K562 (cell line): ENCODE measurements around the gene IL27RA. TPM values are rescaled to one million over a fixed set of nuclear protein-coding genes. Genes with fewer than 3 reads are reported as not detected.

Experiments used
- ATAC-seq: fragments of 200-7000 bp; cut with Tn5 transposase; 3 replicates; pipeline ENCODE4 v1.9.1; 2020; ENCODE audit warnings: moderate library complexity
- BruUV-seq: library from RNA; stranded (reverse); fragments of 400-500 nt; replicated peaks from 2 replicates; lab custom pipeline; 2021; lab: Mats Ljungman, UMichigan
- CTCF ChIA-PET: fragments of 300-600 bp; formaldehyde crosslinking; extraction: SDS; loops from one replicate; lab custom pipeline; 2021; ENCODE audit warnings: low intra/inter-chr PET ratio; lab: Yijun Ruan, JAX
- POLR2A ChIA-PET: fragments of 300-600, 350-650 bp; sonication (Branson Sonifier 250); formaldehyde crosslinking; extraction: SDS; loops from one replicate; lab custom pipeline; 2021; ENCODE audit warnings: antibody characterized with exemption, inconsistent platforms; lab: Yijun Ruan, JAX
- DNase-seq, 4 experiments: peaks; one replicate each; pipeline versions ENCODE4 v3.0.0 to v3.0.0-alpha.2; 2011 to 2018; ENCODE audit warnings: low spot score in 3 of 4, mixed read lengths in 3 of 4; ENCODE audit errors: extremely low read depth in 1 of 4
- FAIRE-seq: peaks from 2 replicates; lab custom pipeline; 2011; peaks lifted over from hg19 to GRCh38; lab: Jason Lieb, UNC
- H2AFZ ChIP-seq: 2 replicates; pipeline ENCODE4 v1.6.0; 2011; ENCODE audit warnings: low read depth, low read length, control low read depth, inconsistent platforms
- H3K27ac ChIP-seq: fragments of 200-600 bp; 3 replicates; pipeline ENCODE4 v1.8.0; 2011; ENCODE audit warnings: low read depth, mild to moderate bottlenecking, control low read depth, inconsistent platforms, low read length, moderate library complexity, mixed read lengths; ENCODE audit errors: extremely low read depth
- H3K27me3 ChIP-seq, 2 experiments: fragments of 300-600 bp in 1 of 2; 2 replicates in 1 of 2; 3 replicates in 1 of 2; pipeline versions ENCODE4 v1.6.0 to v1.8.0; 2011; ENCODE audit warnings: inconsistent platforms in 2 of 2, low read length in 2 of 2, mild to moderate bottlenecking in 1 of 2, mixed read lengths in 1 of 2, moderate library complexity in 1 of 2; ENCODE audit not compliant: control insufficient read depth in 2 of 2, insufficient read depth in 2 of 2
- H3K36me3 ChIP-seq: fragments of 300-600 bp; 3 replicates; pipeline ENCODE4 v1.8.0; 2011; ENCODE audit warnings: mild to moderate bottlenecking, low read length, inconsistent platforms; ENCODE audit not compliant: control insufficient read depth, insufficient read depth
- H3K4me1 ChIP-seq, 2 experiments: fragments of 200-600 bp in 1 of 2; replicated peaks in 1 of 2; 2 replicates in 1 of 2; 3 replicates in 1 of 2; pipeline versions ENCODE4 v1.5.1 to v1.8.0; 2011; ENCODE audit warnings: inconsistent platforms in 2 of 2, low read length in 2 of 2, mild to moderate bottlenecking in 1 of 2, mixed read lengths in 1 of 2, moderate library complexity in 1 of 2; ENCODE audit not compliant: control insufficient read depth in 2 of 2, insufficient read depth in 2 of 2
- H3K4me2 ChIP-seq: 2 replicates; pipeline ENCODE4 v1.6.1; 2011; ENCODE audit warnings: low read length, control low read depth, inconsistent platforms, mixed read lengths; ENCODE audit not compliant: insufficient read depth
- H3K4me3 ChIP-seq: fragments of 200-600 bp; sonication (generic), shearing (Covaris generic); 2 replicates; pipeline ENCODE4 v1.5.1; 2016; ENCODE audit warnings: control low read depth, inconsistent platforms
- H3K79me2 ChIP-seq: fragments of 200-600 bp; 3 replicates; pipeline ENCODE4 v1.8.0; 2011; ENCODE audit warnings: low read length, inconsistent platforms; ENCODE audit not compliant: control insufficient read depth, insufficient read depth
- H3K9ac ChIP-seq, 2 experiments: 2 replicates each; pipeline versions ENCODE4 v1.6.0 to v1.6.1; 2011; ENCODE audit warnings: low read depth in 2 of 2, low read length in 2 of 2, control low read depth in 1 of 2, inconsistent platforms in 1 of 2, mild to moderate bottlenecking in 1 of 2, mixed read lengths in 1 of 2; ENCODE audit not compliant: insufficient read depth in 1 of 2
- H3K9me1 ChIP-seq: one replicate; pipeline ENCODE4 v1.6.0; 2011; ENCODE audit warnings: inconsistent platforms, mild to moderate bottlenecking, low read length, moderate library complexity; ENCODE audit not compliant: control insufficient read depth, insufficient read depth
- H3K9me3 ChIP-seq: replicated peaks from 2 replicates; pipeline ENCODE4 v1.5.1; 2011; ENCODE audit warnings: low read depth, low read length, inconsistent platforms; ENCODE audit not compliant: control insufficient read depth, insufficient read depth
- H4K20me1 ChIP-seq: replicated peaks from 2 replicates; pipeline ENCODE4 v1.6.1; 2011; ENCODE audit warnings: low read length, inconsistent platforms, mixed read lengths; ENCODE audit not compliant: control insufficient read depth, insufficient read depth
- ETV6 ChIP-seq, 3 experiments: fragments of 150-350 bp in 1 of 3; sonication (generic) in 1 of 3; formaldehyde crosslinking in 1 of 3; IDR thresholded peaks; 2 replicates each; pipeline versions ENCODE4 v1.6.1 to v1.8.0; 2014 to 2022; ENCODE audit warnings: borderline replicate concordance in 2 of 3, low read depth in 2 of 3, antibody characterized with exemption in 1 of 3, low read length in 1 of 3, mild to moderate bottlenecking in 1 of 3, missing genetic modification reagents in 1 of 3
- MLLT1 ChIP-seq, 2 experiments: fragments of 450-650 bp; IDR thresholded peaks; 2 replicates each; pipeline ENCODE4 v1.6.1; 2016
- WGBS: fragments of 100-300 bp; shearing (Covaris generic); methylation state at CpG from one replicate; pipeline ENCODE4 v1.1.6; 2016; ENCODE audit warnings: low coverage, mixed read lengths; ENCODE audit not compliant: insufficient coverage; ENCODE audit errors: missing lambda C conversion rate; 5-methylcytosine and 5-hydroxymethylcytosine counted together
- in situ Hi-C: fragments of 300-500 bp; cut with MboI; formaldehyde crosslinking; loops from 4 replicates; pipeline ENCODE4 v1.15.0; 2018; ENCODE audit warnings: inconsistent platforms, mixed read lengths
- intact Hi-C: fragments of 100-400 bp; cut with micrococcal nuclease; formaldehyde crosslinking; loops from 2 replicates; pipeline ENCODE4 v1.14.2; 2022
- polyA plus RNA-seq, 8 experiments: library from polyadenylated mRNA; depleted of rRNA in 4 of 8; stranded (reverse) in 5 of 8; unstranded in 3 of 8; fragments of >200 nt; fragmentation: Nextera tagmentation in 2 of 8; fragmentation: Illumina TruSeq in 1 of 8; extraction: Ambion mirVana in 2 of 8; extraction: Trizol in 1 of 8; gene quantifications; 2 replicates each; pipeline versions ENCODE4 v1.2.1 to v1.2.3, GENCODE V29; 2011 to 2014; ENCODE audit warnings: inconsistent platforms in 1 of 8, missing spikeins in 1 of 8
- total RNA-seq, 7 experiments: library from RNA; depleted of rRNA in 6 of 7; stranded (reverse); fragments of >200 nt in 6 of 7; fragmentation: Illumina TruSeq in 2 of 7; extraction: Trizol in 2 of 7; gene quantifications; 2 replicates each; pipeline versions ENCODE4 v1.2.1 to v1.2.3, GENCODE V29; 2011 to 2021; ENCODE audit warnings: low replicate concordance in 1 of 7
- TF ChIP-seq, protein P1 (sequence below): fragments of 250-450 bp; sonication (Bioruptor Pico); IDR thresholded peaks from 2 replicates; pipeline ENCODE4 v1.8.0; 2022; ENCODE audit warnings: moderate library complexity, mild to moderate bottlenecking, inconsistent platforms

The IL27RA gene
- total and polyA plus RNA-seq, 9 of the 15 experiments (the other 6 are each of a cell fraction or from before 2014, with no cell fraction given): 1.9 to 15.9 (median 12.0) TPM

DNA sequence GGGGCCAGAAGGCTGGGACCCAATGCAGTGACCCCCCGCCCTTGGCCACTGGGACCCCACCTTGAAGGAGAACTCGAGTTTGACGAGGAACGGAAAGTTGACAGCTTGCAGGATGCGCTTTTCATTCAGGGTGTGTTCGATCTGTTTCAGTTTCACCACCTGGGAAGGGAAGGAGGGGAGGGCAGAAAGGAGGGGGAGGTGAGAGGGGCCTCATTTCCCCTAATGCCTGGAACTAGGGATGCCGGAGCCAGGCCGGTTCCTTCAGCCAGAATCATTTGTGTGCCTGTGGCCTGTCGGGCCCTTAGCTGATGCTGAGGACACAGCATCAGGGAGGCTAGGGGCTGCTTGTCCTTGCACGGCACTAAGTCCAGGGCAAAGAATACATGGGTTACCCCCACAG lies 71.2 kb downstream of the IL27RA start:
- TF ChIP-seq MLLT1 (IDR thresholded peaks at IDR 0.05) (no peak), ETV6 (IDR thresholded peaks at IDR 0.05; ENCODE audit: borderline replicate concordance in 1 of 2, low read depth in 2 of 2, low read length in 1 of 2) (no peak), ETV6 (CRISPR knock-in tag; IDR thresholded peaks at IDR 0.05; ENCODE audit: borderline replicate concordance) (no peak)
- TF ChIP-seq, protein P1, sequence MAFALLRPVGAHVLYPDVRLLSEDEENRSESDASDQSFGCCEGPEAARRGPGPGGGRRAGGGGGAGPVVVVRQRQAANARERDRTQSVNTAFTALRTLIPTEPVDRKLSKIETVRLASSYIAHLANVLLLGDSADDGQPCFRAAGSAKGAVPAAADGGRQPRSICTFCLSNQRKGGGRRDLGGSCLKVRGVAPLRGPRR (CRISPR knock-in tag): no peak
- ChIA-PET CTCF (no interaction called here), POLR2A (no interaction called here)
- intact Hi-C loops: no loop called here
- Histone ChIP-seq H3K4me3 (no peak overlapping the region), H3K79me2 (no peaks in the 10 kb centered on the region), H3K27ac (no peak overlapping the region), H3K9me3 (no peaks in the 10 kb centered on the region), H3K4me2 (no peak overlapping the region), H3K36me3 (peaks cover 32% of the 10 kb centered on the region; the same call in 2 of the 3 replicates), H3K9ac (no peak overlapping the region), H3K27me3 (no peaks in the 10 kb centered on the region), H3K4me1 (peaks cover 0 to 2% of the 10 kb centered on the region in 2 experiments; a peak in 1 of 5 replicates), H3K9me1 (no peaks in the 10 kb centered on the region), H2AFZ (no peak overlapping the region), H4K20me1 (no peaks in the 10 kb centered on the region)
- in situ Hi-C loops: no loop called here
- DNase-seq (no peak), FAIRE-seq (no peak), ATAC-seq (no peak)
- WGBS: 86% methylated on average over 10 of the region's 10 CpGs
- BruUV-seq: no TSS peak

Other genes starting within 250 kb of the IL27RA start
Only the 7 nearest of the 15 such genes appear.
- 37.0 and 39.4 TPM in 2 replicates for gene DCAF15, start 79.3 kb upstream of the IL27RA start, total RNA-seq (2014; rRNA removed)
- gene DCAF15, start 79.3 kb upstream of the IL27RA start, total RNA-seq (2014; rRNA removed; fragmentation: Illumina TruSeq; extraction: Trizol): 10.4 and 13.6 TPM in 2 replicates
- 22.5 and 24.0 TPM in 2 replicates for gene DCAF15, start 79.3 kb upstream of the IL27RA start, total RNA-seq (2015; rRNA removed; fragmentation: Illumina TruSeq; extraction: Trizol)
- gene DCAF15, start 79.3 kb upstream of the IL27RA start, total RNA-seq (2021): 63.2 and 68.5 TPM in 2 replicates
- gene DCAF15, start 79.3 kb upstream of the IL27RA start, polyA plus RNA-seq (2011; rRNA removed): 27.7 and 46.8 TPM in 2 replicates
- 31.0 and 55.5 TPM in 2 replicates for gene DCAF15, start 79.3 kb upstream of the IL27RA start, polyA plus RNA-seq (2014; fragmentation: Illumina TruSeq; extraction: Trizol)
- under 1 TPM; 0.17 to 0.56 TPM for gene DCAF15, start 79.3 kb upstream of the IL27RA start, polyA plus RNA-seq (2014; fragmentation: Nextera tagmentation; extraction: Ambion mirVana)
- gene DCAF15, start 79.3 kb upstream of the IL27RA start, polyA plus RNA-seq (2014; rRNA removed): 52.5 and 56.2 TPM in 2 replicates
- gene RFX1, start 25.4 kb upstream of the IL27RA start, total RNA-seq (2014; rRNA removed): 3.1 and 4.0 TPM in 2 replicates
- gene RFX1, start 25.4 kb upstream of the IL27RA start, total RNA-seq (2014; rRNA removed; fragmentation: Illumina TruSeq; extraction: Trizol): 0.22 and 0.40 TPM in 2 replicates
- 1.2 and 1.4 TPM in 2 replicates for gene RFX1, start 25.4 kb upstream of the IL27RA start, total RNA-seq (2015; rRNA removed; fragmentation: Illumina TruSeq; extraction: Trizol)
- 17.9 and 19.3 TPM in 2 replicates for gene RFX1, start 25.4 kb upstream of the IL27RA start, total RNA-seq (2021)
- 0.95 and 1.4 TPM in 2 replicates for gene RFX1, start 25.4 kb upstream of the IL27RA start, polyA plus RNA-seq (2011; rRNA removed)
- gene RFX1, start 25.4 kb upstream of the IL27RA start, polyA plus RNA-seq (2014; fragmentation: Illumina TruSeq; extraction: Trizol): 1.7 and 4.7 TPM in 2 replicates
- under 1 TPM; 0.14 to 0.25 TPM for gene RFX1, start 25.4 kb upstream of the IL27RA start, polyA plus RNA-seq (2014; fragmentation: Nextera tagmentation; extraction: Ambion mirVana)
- gene RFX1, start 25.4 kb upstream of the IL27RA start, polyA plus RNA-seq (2014; rRNA removed): 3.8 and 4.8 TPM in 2 replicates
- gene RLN3, start 3.6 kb upstream of the IL27RA start, total RNA-seq (2014; rRNA removed): 1.1 TPM in 1 of 2 replicates, not detected in the other
- gene RLN3, start 3.6 kb upstream of the IL27RA start, total RNA-seq (2014; rRNA removed; fragmentation: Illumina TruSeq; extraction: Trizol): not detected in 2 replicates
- gene RLN3, start 3.6 kb upstream of the IL27RA start, total RNA-seq (2015; rRNA removed; fragmentation: Illumina TruSeq; extraction: Trizol): not detected in 2 replicates
- 0.31 TPM in 1 of 2 replicates, not detected in the other for gene RLN3, start 3.6 kb upstream of the IL27RA start, total RNA-seq (2021)
- 0.71 TPM in 1 of 2 replicates, not detected in the other for gene RLN3, start 3.6 kb upstream of the IL27RA start, polyA plus RNA-seq (2011; rRNA removed)
- not detected in 2 replicates for gene RLN3, start 3.6 kb upstream of the IL27RA start, polyA plus RNA-seq (2014; fragmentation: Illumina TruSeq; extraction: Trizol)
- gene RLN3, start 3.6 kb upstream of the IL27RA start, polyA plus RNA-seq (2014; fragmentation: Nextera tagmentation; extraction: Ambion mirVana): not detected
- 0.38 and 1.2 TPM in 2 replicates for gene RLN3, start 3.6 kb upstream of the IL27RA start, polyA plus RNA-seq (2014; rRNA removed)
- gene PALM3, start 30.3 kb downstream of the IL27RA start, total RNA-seq (2014; rRNA removed): 8.2 and 8.9 TPM in 2 replicates
- gene PALM3, start 30.3 kb downstream of the IL27RA start, total RNA-seq (2014; rRNA removed; fragmentation: Illumina TruSeq; extraction: Trizol): 2.5 and 2.8 TPM in 2 replicates
- 3.3 and 3.7 TPM in 2 replicates for gene PALM3, start 30.3 kb downstream of the IL27RA start, total RNA-seq (2015; rRNA removed; fragmentation: Illumina TruSeq; extraction: Trizol)
- 7.6 and 9.3 TPM in 2 replicates for gene PALM3, start 30.3 kb downstream of the IL27RA start, total RNA-seq (2021)
- gene PALM3, start 30.3 kb downstream of the IL27RA start, polyA plus RNA-seq (2011; rRNA removed): 2.3 and 2.9 TPM in 2 replicates
- 7.4 and 10.8 TPM in 2 replicates for gene PALM3, start 30.3 kb downstream of the IL27RA start, polyA plus RNA-seq (2014; fragmentation: Illumina TruSeq; extraction: Trizol)
- gene PALM3, start 30.3 kb downstream of the IL27RA start, polyA plus RNA-seq (2014; fragmentation: Nextera tagmentation; extraction: Ambion mirVana): under 1 TPM; 0.07 to 0.29 TPM
- 8.9 and 12.1 TPM in 2 replicates for gene PALM3, start 30.3 kb downstream of the IL27RA start, polyA plus RNA-seq (2014; rRNA removed)
- gene MISP3, start 41.0 kb downstream of the IL27RA start, total RNA-seq (2014; rRNA removed): 3.1 and 3.9 TPM in 2 replicates
- gene MISP3, start 41.0 kb downstream of the IL27RA start, total RNA-seq (2014; rRNA removed; fragmentation: Illumina TruSeq; extraction: Trizol): 0.69 and 0.73 TPM in 2 replicates
- gene MISP3, start 41.0 kb downstream of the IL27RA start, total RNA-seq (2015; rRNA removed; fragmentation: Illumina TruSeq; extraction: Trizol): 1.6 and 1.9 TPM in 2 replicates
- 1.9 and 2.9 TPM in 2 replicates for gene MISP3, start 41.0 kb downstream of the IL27RA start, total RNA-seq (2021)
- gene MISP3, start 41.0 kb downstream of the IL27RA start, polyA plus RNA-seq (2011; rRNA removed): 1.2 and 2.1 TPM in 2 replicates
- gene MISP3, start 41.0 kb downstream of the IL27RA start, polyA plus RNA-seq (2014; fragmentation: Illumina TruSeq; extraction: Trizol): 2.6 and 3.2 TPM in 2 replicates
- under 1 TPM; 0.25 to 0.37 TPM for gene MISP3, start 41.0 kb downstream of the IL27RA start, polyA plus RNA-seq (2014; fragmentation: Nextera tagmentation; extraction: Ambion mirVana)
- gene MISP3, start 41.0 kb downstream of the IL27RA start, polyA plus RNA-seq (2014; rRNA removed): 5.4 and 5.6 TPM in 2 replicates
- gene C19orf67, start 54.0 kb downstream of the IL27RA start, total RNA-seq (2014; rRNA removed): 0.45 and 1.5 TPM in 2 replicates
- gene C19orf67, start 54.0 kb downstream of the IL27RA start, total RNA-seq (2014; rRNA removed; fragmentation: Illumina TruSeq; extraction: Trizol): 0.35 TPM in 1 of 2 replicates, not detected in the other
- gene C19orf67, start 54.0 kb downstream of the IL27RA start, total RNA-seq (2015; rRNA removed; fragmentation: Illumina TruSeq; extraction: Trizol): 0.29 and 0.53 TPM in 2 replicates
- gene C19orf67, start 54.0 kb downstream of the IL27RA start, total RNA-seq (2021): 1.1 and 2.1 TPM in 2 replicates
- gene C19orf67, start 54.0 kb downstream of the IL27RA start, polyA plus RNA-seq (2011; rRNA removed): 0.39 and 0.56 TPM in 2 replicates
- gene C19orf67, start 54.0 kb downstream of the IL27RA start, polyA plus RNA-seq (2014; fragmentation: Illumina TruSeq; extraction: Trizol): 0.28 and 0.39 TPM in 2 replicates
- not detected for gene C19orf67, start 54.0 kb downstream of the IL27RA start, polyA plus RNA-seq (2014; fragmentation: Nextera tagmentation; extraction: Ambion mirVana)
- gene C19orf67, start 54.0 kb downstream of the IL27RA start, polyA plus RNA-seq (2014; rRNA removed): 1.8 TPM in 1 of 2 replicates, not detected in the other
- gene SAMD1, start 59.0 kb downstream of the IL27RA start, total RNA-seq (2014; rRNA removed): 65.4 and 71.9 TPM in 2 replicates
- 15.4 and 16.0 TPM in 2 replicates for gene SAMD1, start 59.0 kb downstream of the IL27RA start, total RNA-seq (2014; rRNA removed; fragmentation: Illumina TruSeq; extraction: Trizol)
- 43.5 and 51.7 TPM in 2 replicates for gene SAMD1, start 59.0 kb downstream of the IL27RA start, total RNA-seq (2015; rRNA removed; fragmentation: Illumina TruSeq; extraction: Trizol)
- gene SAMD1, start 59.0 kb downstream of the IL27RA start, total RNA-seq (2021): 85.9 and 96.0 TPM in 2 replicates
- 14.3 and 14.8 TPM in 2 replicates for gene SAMD1, start 59.0 kb downstream of the IL27RA start, polyA plus RNA-seq (2011; rRNA removed)
- 45.7 and 48.9 TPM in 2 replicates for gene SAMD1, start 59.0 kb downstream of the IL27RA start, polyA plus RNA-seq (2014; fragmentation: Illumina TruSeq; extraction: Trizol)
- gene SAMD1, start 59.0 kb downstream of the IL27RA start, polyA plus RNA-seq (2014; fragmentation: Nextera tagmentation; extraction: Ambion mirVana): 1 to 10 TPM; 2.9 to 3.1 TPM
- gene SAMD1, start 59.0 kb downstream of the IL27RA start, polyA plus RNA-seq (2014; rRNA removed): 44.5 and 47.8 TPM in 2 replicates